Pancreas (tissue), 10 donors: ENCODE results near the gene SRP19. TPM values are rescaled to one million over a fixed set of nuclear protein-coding genes. Genes with fewer than 3 reads are reported as not detected.

Experiments used
- ATAC-seq, 4 donors: fragments of 200-7000 bp; cut with Tn5 transposase; one replicate each; pipeline versions ENCODE4 v1.8.0 to v1.9.1; 2020; ENCODE audit warnings: mild to moderate bottlenecking in 4 of 4, moderate library complexity in 4 of 4
- DNase-seq, 6 donors: peaks; one replicate each; pipeline ENCODE4 v3.0.0-alpha.2; 2020
- FAIRE-seq: peaks from 2 replicates; lab custom pipeline; 2012; peaks lifted over from hg19 to GRCh38; lab: Jason Lieb, UNC
- H3K27ac ChIP-seq, 4 donors: fragments of 200-600 bp; sonication (generic); 1 replicate in 3 of 4; 2 replicates in 1 of 4; pipeline versions ENCODE4 v1.5.0 to v1.8.0; 2020
- H3K27me3 ChIP-seq, 4 donors: fragments of 200-600 bp; one replicate each; pipeline ENCODE4 v1.8.0; 2021
- H3K36me3 ChIP-seq, 3 donors: fragments of 200-600 bp; sonication (generic) in 1 of 3; one replicate each; pipeline versions ENCODE4 v1.5.0 to v1.8.0; 2020 to 2021
- H3K4me1 ChIP-seq, 3 donors: fragments of 200-600 bp; one replicate each; pipeline ENCODE4 v1.8.0; 2021
- H3K4me3 ChIP-seq, 4 donors: fragments of 200-600 bp; sonication (generic) in 2 of 4; one replicate each; pipeline versions ENCODE4 v1.5.0 to v1.8.0; 2020 to 2021
- H3K9me3 ChIP-seq, 4 donors: fragments of 200-600 bp; one replicate each; pipeline ENCODE4 v1.8.0; 2021
- CTCF ChIP-seq, 4 donors: fragments of 200-600 bp; sonication (generic) in 3 of 4; IDR thresholded peaks; one replicate each; pipeline versions ENCODE4 v1.5.0 to v1.8.0; 2021; ENCODE audit warnings: antibody characterized with exemption in 4 of 4
- WGBS, 2 donors: extraction: QIAGEN DNeasy Blood & Tissue Kit; methylation state at CpG; one replicate each; pipeline ENCODE4 v1.1.7; 2013; 5-methylcytosine and 5-hydroxymethylcytosine counted together
- intact Hi-C, 3 donors: fragments of 100-400 bp; cut with DNase I; formaldehyde crosslinking; loops; one replicate each; pipeline versions ENCODE4 v1.11.1 to v1.14.2; 2022
- polyA plus RNA-seq, 2 donors: library from polyadenylated mRNA; stranded (reverse); fragments of 200-250 nt; gene quantifications; one replicate each; pipeline ENCODE4 v1.2.3, GENCODE V29; 2013
- total RNA-seq, 6 donors: library from RNA; stranded (reverse); fragmentation: NEBNext Ultra II Directional in 4 of 6; extraction: Animal tissue kit (Norgen Biotek cat#: 25700) in 4 of 6; gene quantifications; one replicate each; pipeline versions ENCODE4 v1.2.1 to v1.2.4, GENCODE V29; 2021 to 2023
- donor health status: healthy with polysubstance abuse.
- donor health status: DM: no; HTN: no; CAD: no; lungs with moderate emphysema.
- donor health status: DM: no; HTN: no; CAD: no.
- donor health status: control.
- donor health status: control.
- donor health status: Bipolar disorder and iron deficiency.
- donor health status: DM: yes; HTN: yes; CAD: no.
- donor health status: DM: no; HTN: no; CAD: no.
- donor health status: DM: no; HTN: no; CAD: no.
- donor health status: DM: yes; HTN: yes; CAD: no.

Gene SRP19
- total and polyA plus RNA-seq, 8 donors: 12.4 to 72.4 (median 22.1) TPM

- ATAC-seq (no peak), DNase-seq (no peak), FAIRE-seq (no peak)
- WGBS, 2 donors: 47 to 53% methylated on average over 2 of the region's 2 CpGs
- Histone ChIP-seq H3K4me1 (peaks cover 0 to 7% (median 0%) of the 10 kb centered on the region in 3 donors), H3K27ac (no peak overlapping the region), H3K36me3 (peaks cover 0 to 26% (median 0%) of the 10 kb centered on the region in 3 donors), H3K27me3 (no peaks in the 10 kb centered on the region), H3K9me3 (no peaks in the 10 kb centered on the region), H3K4me3 (no peak overlapping the region)
- no peak for TF ChIP-seq CTCF (IDR thresholded peaks at IDR 0.05)
- intact Hi-C loops: no loop called here
These were observed 15.3 kb downstream of the SRP19 start for GRCh38 chr5:112876362-112876761.

- no peak for DNase-seq
- Histone ChIP-seq H3K27ac (no peak overlapping the region), H3K4me3 (no peak overlapping the region), H3K9me3 (no peaks in the 10 kb centered on the region), H3K36me3 (peaks cover 0 to 26% (median 6%) of the 10 kb centered on the region in 3 donors), H3K4me1 (peaks cover 0 to 7% (median 0%) of the 10 kb centered on the region in 3 donors), H3K27me3 (no peaks in the 10 kb centered on the region)
- no peak for FAIRE-seq
- no peak for TF ChIP-seq CTCF (IDR thresholded peaks at IDR 0.05)
- ATAC-seq: no peak
- WGBS, 2 donors: 50 to 89% methylated on average over 4 of the region's 4 CpGs
- intact Hi-C loops: no loop called here
These were observed 17.0 kb downstream of the SRP19 start for GRCh38 chr5:112878101-112878500.

- Histone ChIP-seq H3K36me3 (peaks cover 0 to 27% (median 6%) of the 10 kb centered on the region in 3 donors), H3K4me1 (peaks cover 0 to 7% (median 0%) of the 10 kb centered on the region in 3 donors), H3K27me3 (no peaks in the 10 kb centered on the region), H3K27ac (peak overlapping the region in 1 of 4 donors; percentile 28), H3K9me3 (no peaks in the 10 kb centered on the region), H3K4me3 (no peak overlapping the region)
- FAIRE-seq (no peak), ATAC-seq (peak; percentile 22 to 63 (median 46)), DNase-seq (no peak)
- TF ChIP-seq CTCF (IDR thresholded peaks at IDR 0.05): no peak
- intact Hi-C loops: no loop called here
- WGBS, 2 donors: 61 to 65% methylated on average over 4 of the region's 4 CpGs
These were observed 17.7 kb downstream of the SRP19 start for GRCh38 chr5:112878760-112879159.

- DNase-seq: no peak
- H3K27ac ChIP-seq: peak overlapping the region in 1 of 4 donors; percentile 4
- peaks cover 0 to 36% (median 6%) of the 10 kb centered on the region in 3 donors for H3K36me3 ChIP-seq
- intact Hi-C loops: no loop called here
- 94 to 95% methylated on average over 2 of the region's 2 CpGs for WGBS, 2 donors
- no peaks in the 10 kb centered on the region for H3K27me3 ChIP-seq
- no peak for FAIRE-seq
- no peak overlapping the region for H3K4me3 ChIP-seq
- H3K9me3 ChIP-seq: no peaks in the 10 kb centered on the region
- peaks cover 0 to 10% (median 9%) of the 10 kb centered on the region in 3 donors for H3K4me1 ChIP-seq
- no peak for TF ChIP-seq CTCF (IDR thresholded peaks at IDR 0.05)
- no peak for ATAC-seq
These were observed 19.3 kb downstream of the SRP19 start for GRCh38 chr5:112880219-112880964.

- 71 to 73% methylated on average over 2 of the region's 2 CpGs for WGBS, 2 donors
- no peak for TF ChIP-seq CTCF (IDR thresholded peaks at IDR 0.05)
- Histone ChIP-seq H3K4me3 (no peak overlapping the region), H3K4me1 (peaks cover 0 to 16% (median 10%) of the 10 kb centered on the region in 3 donors), H3K9me3 (no peaks in the 10 kb centered on the region), H3K27me3 (no peaks in the 10 kb centered on the region), H3K36me3 (peaks cover 0 to 56% (median 17%) of the 10 kb centered on the region in 3 donors), H3K27ac (no peak overlapping the region)
- intact Hi-C loops: no loop called here
- no peak for ATAC-seq
- DNase-seq: no peak
- FAIRE-seq: no peak
These were observed 22.1 kb downstream of the SRP19 start for GRCh38 chr5:112883192-112883591.
